Stimulated activated CD8-positive, alpha-beta memory T cell treated with anti-CD3 and anti-CD28 coated beads, Interleukin-15, amount 100 ng/mL, for 24 hours (primary cell): ENCODE measurements around the gene WWOX.

Experiments
- DNase-seq: peaks from one replicate; pipeline ENCODE4 v3.0.0-alpha.2; 2020; ENCODE audit warnings: low read depth

The WWOX gene

DNA sequence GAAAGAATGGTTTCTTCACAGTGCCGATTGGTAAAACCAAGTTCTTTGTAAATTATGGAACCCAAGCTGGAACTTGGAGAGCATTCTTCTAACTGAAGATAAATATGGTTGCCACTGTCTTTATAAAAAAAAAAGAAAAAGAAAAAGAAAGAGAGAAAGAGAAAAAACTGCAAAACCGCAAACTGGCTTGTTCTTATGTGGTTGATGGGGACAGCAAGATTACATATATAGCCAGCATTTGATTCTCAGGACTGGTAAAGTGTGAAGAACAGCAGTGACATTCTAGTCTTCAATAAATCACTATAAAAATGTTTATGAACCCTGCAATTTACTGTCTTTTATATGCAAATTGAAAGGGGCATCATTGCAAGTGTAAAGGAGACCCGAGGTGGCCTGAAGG lies 896.0 kb downstream of the WWOX start:
- DNase-seq, result no peak

DNA sequence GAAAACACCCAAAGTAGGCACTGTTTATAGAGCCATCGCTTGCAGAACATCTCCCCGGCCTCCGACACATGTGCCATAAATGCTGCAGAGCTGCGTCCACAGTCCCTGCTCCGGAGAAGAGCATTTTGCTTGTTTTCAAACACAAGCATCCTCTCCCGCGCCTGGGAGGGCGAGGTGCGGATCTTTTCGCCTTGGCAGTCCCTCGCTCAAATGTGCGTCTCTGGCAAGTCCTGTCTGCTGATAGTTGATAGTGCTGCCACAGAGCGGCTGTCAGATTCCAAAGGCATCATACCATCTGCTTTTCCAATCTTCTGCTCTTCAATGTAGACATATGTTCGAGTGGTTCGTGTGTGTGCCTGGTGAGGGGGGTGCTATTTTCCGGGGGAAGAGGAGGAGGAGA lies 897.3 kb downstream of the WWOX start:
- no peak for DNase-seq

DNA sequence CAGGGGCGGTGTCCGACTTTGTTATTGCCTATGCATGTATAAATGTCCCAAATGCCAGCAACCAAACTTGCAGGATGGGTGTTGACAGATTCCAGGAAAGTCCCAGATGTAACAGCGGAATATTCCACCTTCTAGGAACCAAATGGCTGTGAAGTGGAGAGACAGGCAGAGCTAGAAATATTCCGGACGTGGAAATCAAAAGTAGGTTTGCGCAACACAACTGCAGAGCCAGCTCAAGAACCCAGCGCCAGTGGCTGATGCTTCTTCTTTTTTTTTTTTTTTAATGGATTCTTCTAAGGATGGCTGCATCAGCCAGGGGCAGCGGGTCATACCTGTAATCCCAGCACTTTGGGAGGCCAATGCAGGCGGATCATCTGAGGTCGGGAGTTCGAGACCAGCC lies 899.4 kb downstream of the WWOX start:
- no peak for DNase-seq

- no peak for DNase-seq
These were observed 901.9 kb downstream of the WWOX start for GRCh38 chr16:79001156-79001967.

DNA sequence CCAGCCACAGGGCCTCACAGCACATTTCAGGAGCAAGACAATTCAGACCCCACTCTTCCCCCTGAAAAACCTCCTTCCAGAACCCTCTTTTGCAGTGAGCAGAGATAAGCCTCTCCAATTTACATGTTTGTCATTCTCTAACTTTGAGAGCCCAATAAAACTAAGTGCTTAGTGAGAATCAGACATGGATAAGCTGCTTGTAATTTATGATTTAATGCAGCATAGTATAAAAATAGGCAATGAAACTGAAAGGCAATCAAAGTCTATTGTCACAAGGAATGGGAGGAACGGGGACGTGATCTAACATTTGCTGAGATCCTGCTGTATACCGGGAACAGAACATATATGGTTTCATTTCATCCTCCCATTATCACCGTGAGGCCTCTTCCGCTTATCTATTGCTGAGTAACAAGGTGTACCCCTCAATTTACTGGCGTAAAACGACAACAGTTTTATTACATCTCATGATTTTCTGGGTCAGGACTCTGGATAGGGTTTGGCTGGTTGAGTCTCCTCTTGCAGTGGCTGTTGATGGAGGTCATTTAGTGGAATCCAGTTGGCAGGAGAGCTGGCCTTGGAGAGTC lies 903.7 kb downstream of the WWOX start:
- no peak for DNase-seq

GRCh38 chr16:79004309-79004708 lies 904.9 kb downstream of the WWOX start:
- DNase-seq, result no peak

DNA sequence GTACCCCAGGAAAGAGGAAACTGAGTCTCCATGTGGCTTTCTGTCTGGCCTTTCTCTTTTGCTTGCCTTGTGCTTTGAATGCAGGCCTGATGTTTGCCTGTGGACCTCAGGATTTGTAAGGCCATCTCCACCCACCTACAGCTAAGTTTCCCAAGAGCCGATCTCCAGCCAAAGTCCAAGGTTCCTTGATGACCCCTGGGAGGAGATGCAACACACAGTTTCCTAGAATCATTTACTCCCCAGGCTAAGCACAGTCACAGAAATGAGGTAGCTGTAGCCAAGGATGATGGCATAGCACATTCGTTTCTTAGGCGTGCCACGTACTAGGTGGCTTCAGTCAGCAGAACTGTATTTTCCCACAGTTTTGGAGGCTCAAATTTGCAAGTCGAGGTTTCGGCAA lies 905.6 kb downstream of the WWOX start:
- no peak for DNase-seq

DNA sequence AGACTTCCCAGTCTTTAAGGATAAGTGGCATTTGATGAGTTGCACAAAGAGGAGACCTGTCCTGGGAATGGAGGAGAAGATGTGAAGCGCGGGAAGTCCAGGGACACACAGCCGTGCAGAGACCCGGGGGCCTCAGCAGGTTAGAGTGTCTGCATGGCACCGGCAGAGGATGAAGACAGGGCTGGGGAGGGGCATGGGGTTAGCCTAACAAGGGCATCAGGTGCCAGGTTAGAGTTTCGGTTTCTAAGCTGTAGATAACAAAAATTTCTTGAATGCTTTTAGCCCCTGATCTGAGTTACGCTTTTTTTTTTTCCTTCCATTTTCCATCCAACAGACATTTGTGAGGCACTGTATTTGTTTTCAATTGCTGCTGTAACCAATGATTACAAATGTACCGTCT lies 906.8 kb downstream of the WWOX start:
- DNase-seq, result no peak

- DNase-seq, result no peak
These were observed 907.3 kb downstream of the WWOX start for GRCh38 chr16:79006765-79007164.

GRCh38 chr16:79007614-79008013 lies 908.2 kb downstream of the WWOX start:
- DNase-seq, result no peak

DNA sequence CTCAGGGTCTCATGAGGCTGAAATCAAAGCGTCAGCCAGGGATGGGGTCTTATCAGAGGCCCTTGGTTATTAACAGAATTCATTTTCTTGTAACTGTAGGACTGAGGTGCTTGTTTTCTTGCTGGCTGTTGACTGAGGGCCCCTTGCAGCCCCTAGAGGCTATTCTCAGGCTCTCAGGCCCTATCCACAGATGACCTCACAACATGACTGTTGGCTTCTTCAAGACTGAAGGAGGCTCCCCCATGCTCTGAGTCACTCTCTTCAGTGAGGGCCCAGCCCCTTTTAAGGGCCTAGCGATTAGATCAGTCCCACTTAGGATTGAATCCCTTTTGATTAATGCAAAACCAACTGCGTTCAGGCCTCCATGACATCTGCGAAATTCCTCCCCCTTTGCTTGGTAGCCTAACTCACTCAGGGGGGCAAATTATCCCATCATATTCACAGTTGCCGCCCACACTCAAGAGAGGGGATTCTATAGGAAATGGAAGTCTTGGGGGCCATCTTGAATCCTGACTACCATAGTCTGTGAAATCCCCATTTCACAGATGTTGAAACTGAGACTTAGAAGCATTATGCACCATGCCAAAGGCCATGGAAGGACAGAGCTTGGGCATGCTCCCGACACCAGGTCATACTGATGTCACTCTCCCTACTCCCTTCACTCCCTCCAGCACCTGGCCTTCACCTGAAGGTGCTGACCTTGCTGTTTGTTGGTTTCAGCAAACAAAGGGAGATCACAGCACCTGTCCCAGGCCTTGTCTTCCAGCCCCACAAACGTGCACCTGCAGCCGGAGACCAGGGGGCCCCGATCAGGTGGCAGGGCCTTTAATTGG lies 908.8 kb downstream of the WWOX start:
- DNase-seq, result no peak

- no peak for DNase-seq
These were observed 909.4 kb downstream of the WWOX start for GRCh38 chr16:79008869-79009179.

- no peak for DNase-seq
These were observed 910.4 kb downstream of the WWOX start for GRCh38 chr16:79009896-79010295.

DNA sequence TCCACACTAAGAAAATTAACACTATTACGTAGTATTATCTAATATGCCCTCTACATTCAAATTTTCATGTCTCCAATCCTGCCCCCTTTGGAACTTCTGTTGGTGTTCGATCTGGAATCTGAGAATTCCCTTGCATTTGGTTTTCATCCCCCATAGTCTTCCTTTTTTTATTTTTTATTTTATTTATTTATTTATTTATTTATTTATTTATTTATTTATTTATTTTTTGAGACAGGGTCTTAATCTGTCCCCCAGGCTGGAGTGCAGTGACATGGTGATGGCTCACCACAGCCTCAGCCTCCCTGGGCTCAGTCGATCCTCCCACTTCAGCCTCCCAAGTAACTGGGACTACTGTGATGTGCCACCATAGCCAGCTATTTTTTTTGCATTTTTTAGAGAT lies 911.8 kb downstream of the WWOX start:
- no peak for DNase-seq

- no peak for DNase-seq
These were observed 913.4 kb downstream of the WWOX start for GRCh38 chr16:79012671-79013434.

DNA sequence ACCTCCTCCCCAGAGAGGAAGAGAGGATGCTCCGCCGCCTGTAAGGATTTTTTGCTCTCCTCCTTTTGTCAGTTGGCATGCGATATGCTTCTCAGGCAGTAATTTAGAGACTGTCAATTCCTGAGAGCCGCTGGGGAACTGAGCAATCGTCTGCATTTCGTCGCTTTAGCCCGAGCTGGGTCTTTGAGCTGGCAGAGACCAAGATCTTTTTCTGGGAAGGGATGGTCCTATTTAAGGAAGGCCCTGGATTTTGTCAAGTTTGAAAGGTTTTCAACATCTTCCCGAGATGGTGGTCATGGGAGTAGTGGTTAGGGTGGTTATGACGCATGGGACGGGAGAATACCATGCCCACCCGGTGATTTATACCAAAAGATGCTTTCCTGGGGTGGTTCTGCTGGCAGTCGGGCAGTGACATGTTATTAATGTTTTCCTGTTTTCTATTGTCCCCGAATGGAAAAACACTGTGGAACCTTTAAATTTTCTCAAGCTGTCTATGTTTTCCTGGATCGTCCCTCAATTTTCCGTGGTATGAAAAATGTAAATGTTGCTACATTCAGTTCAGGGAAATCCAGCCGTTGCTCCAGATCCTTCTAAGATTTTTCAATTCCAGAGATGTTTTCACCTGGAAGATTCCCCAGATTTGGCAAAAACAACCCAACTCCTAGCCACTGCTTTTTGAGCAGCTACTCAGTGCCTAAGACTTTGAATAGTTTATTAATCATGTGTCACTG lies 914.6 kb downstream of the WWOX start:
- no peak for DNase-seq

GRCh38 chr16:79018650-79019429 lies 919.4 kb downstream of the WWOX start:
- DNase-seq, result no peak

DNA sequence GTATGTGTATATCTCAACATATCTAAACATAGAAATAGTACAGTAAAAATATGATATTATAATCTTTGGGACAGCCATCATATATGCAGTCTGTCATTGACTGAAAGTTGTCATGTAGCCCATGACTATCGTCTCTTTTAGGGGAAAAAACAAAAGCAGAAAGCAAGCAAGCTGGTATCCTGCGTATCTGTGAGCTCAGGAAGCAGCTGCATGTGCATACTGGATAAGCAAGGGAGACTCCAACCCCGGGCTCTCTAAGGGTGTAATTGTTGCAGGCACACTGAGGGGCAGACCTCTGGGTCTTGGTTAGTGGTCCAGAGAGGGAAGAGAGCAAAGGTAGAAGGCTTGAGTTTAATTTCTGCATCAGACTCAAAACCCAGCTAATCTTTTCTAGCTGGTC lies 920.0 kb downstream of the WWOX start:
- DNase-seq, result no peak

GRCh38 chr16:79021991-79022630 lies 922.7 kb downstream of the WWOX start:
- no peak for DNase-seq

- no peak for DNase-seq
These were observed 926.7 kb downstream of the WWOX start for GRCh38 chr16:79026117-79026516.
